ENCODE results near the gene LHFPL2.
"Not testable (repeated sequence)": the region's sequence is repeated elsewhere in the genome, so short reads cannot be mapped to it uniquely, and the experiment has no call there.

Gene LHFPL2

GRCh38 chr5:78487846-78488245 is 160.7 kb downstream of the LHFPL2 start:
- in situ Hi-C loops (cut with MboI; ENCODE audit: low sequenced_read_pairs): no loop called here

- in situ Hi-C loops (cut with MboI; ENCODE audit: low sequenced_read_pairs): no loop called here
Measured at GRCh38 chr5:78486218-78486617, 162.4 kb downstream of the LHFPL2 start.

- in situ Hi-C loops (cut with MboI; ENCODE audit: low sequenced_read_pairs): no loop called here
Measured at GRCh38 chr5:78483809-78484521, 164.6 kb downstream of the LHFPL2 start.

- in situ Hi-C loops (cut with MboI; ENCODE audit: low sequenced_read_pairs): no loop called here
Measured at GRCh38 chr5:78482948-78483347, 165.6 kb downstream of the LHFPL2 start.

- in situ Hi-C loops (cut with MboI; ENCODE audit: low sequenced_read_pairs): no loop called here
Measured at GRCh38 chr5:78476795-78477194, 171.8 kb downstream of the LHFPL2 start.

GRCh38 chr5:78475370-78475769 is 173.2 kb downstream of the LHFPL2 start:
- in situ Hi-C loops (cut with MboI; ENCODE audit: low sequenced_read_pairs): no loop called here

- in situ Hi-C loops (cut with MboI; ENCODE audit: low sequenced_read_pairs): no loop called here
Measured at GRCh38 chr5:78473751-78474150, 174.8 kb downstream of the LHFPL2 start.

- in situ Hi-C loops (cut with MboI; ENCODE audit: low sequenced_read_pairs): no loop called here
Measured at GRCh38 chr5:78472469-78473106, 176.0 kb downstream of the LHFPL2 start.

- in situ Hi-C loops (cut with MboI; ENCODE audit: low sequenced_read_pairs): no loop called here
Measured at GRCh38 chr5:78471896-78472295, 176.7 kb downstream of the LHFPL2 start.

- in situ Hi-C loops (cut with MboI; ENCODE audit: low sequenced_read_pairs): no loop called here
Measured at GRCh38 chr5:78467752-78468357, 180.7 kb downstream of the LHFPL2 start.

- in situ Hi-C loops (cut with MboI; ENCODE audit: low sequenced_read_pairs): no loop called here
Measured at GRCh38 chr5:78467140-78467539, 181.4 kb downstream of the LHFPL2 start.

GRCh38 chr5:78458843-78459242 is 189.7 kb downstream of the LHFPL2 start:
- in situ Hi-C loops (cut with MboI; ENCODE audit: low sequenced_read_pairs): no loop called here

GRCh38 chr5:78457507-78457906 is 191.1 kb downstream of the LHFPL2 start:
- in situ Hi-C loops (cut with MboI; ENCODE audit: low sequenced_read_pairs): not testable (repeated sequence)

GRCh38 chr5:78449103-78449502 is 199.5 kb downstream of the LHFPL2 start:
- in situ Hi-C loops (cut with MboI; ENCODE audit: low sequenced_read_pairs): no loop called here

- in situ Hi-C loops (cut with MboI; ENCODE audit: low sequenced_read_pairs): no loop called here
Measured at GRCh38 chr5:78447775-78448424, 200.7 kb downstream of the LHFPL2 start.

Data from hTERT RPE-1 (cell line).